Fibroblast of skin of abdomen (primary cell): ENCODE measurements around the gene TTLL10.

Experiments used
- DNase-seq: peaks from one replicate; pipeline ENCODE4 v3.0.0-alpha.2; 2013

TTLL10 gene

DNA sequence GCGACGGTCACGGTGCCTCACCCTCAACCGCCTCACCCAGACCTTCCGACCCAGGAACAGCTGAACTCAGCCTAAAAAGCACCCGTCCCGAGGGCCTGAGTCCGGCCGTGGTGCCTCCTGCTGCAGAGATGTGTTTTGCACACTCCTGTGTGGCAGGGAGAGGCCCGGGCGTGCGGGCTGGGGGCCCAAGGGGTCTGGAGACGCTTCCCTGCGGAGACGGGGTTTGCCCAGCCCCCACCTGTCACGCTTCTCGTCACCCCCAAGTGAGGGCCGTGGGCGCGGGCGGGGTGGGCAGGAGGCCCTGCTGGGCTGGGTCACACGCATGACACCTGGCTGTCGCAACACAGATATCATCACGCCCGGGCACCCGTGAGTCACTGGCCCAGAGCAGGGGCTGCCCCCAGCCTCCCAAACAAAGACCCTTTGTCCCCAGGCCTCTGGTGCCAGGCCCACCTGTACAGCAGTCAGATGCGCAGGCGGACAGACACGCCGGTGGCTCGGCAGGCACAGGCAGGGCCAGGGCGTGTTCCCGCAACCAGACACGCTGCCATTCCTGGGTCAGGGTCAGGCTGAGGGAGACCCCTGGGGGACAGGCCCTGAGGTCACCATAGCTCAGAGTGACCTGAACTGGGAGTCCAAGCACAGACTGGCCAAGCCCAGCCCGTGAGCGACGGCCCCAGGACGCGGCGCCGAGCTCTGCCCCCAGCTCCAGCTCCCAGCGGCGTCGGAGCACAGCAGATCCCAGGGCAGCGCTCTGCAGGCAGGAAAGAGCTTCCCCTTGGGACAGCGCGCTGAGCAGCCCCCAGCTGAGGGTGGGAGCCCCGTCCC lies 64.4 kb downstream of the TTLL10 start:
- no peak for DNase-seq

GRCh38 chr1:1238702-1239178 lies 65.1 kb downstream of the TTLL10 start:
- DNase-seq = no peak

GRCh38 chr1:1239227-1239613 lies 65.5 kb downstream of the TTLL10 start:
- no peak for DNase-seq

GRCh38 chr1:1239614-1240347 lies 66.1 kb downstream of the TTLL10 start:
- DNase-seq = no peak

DNA sequence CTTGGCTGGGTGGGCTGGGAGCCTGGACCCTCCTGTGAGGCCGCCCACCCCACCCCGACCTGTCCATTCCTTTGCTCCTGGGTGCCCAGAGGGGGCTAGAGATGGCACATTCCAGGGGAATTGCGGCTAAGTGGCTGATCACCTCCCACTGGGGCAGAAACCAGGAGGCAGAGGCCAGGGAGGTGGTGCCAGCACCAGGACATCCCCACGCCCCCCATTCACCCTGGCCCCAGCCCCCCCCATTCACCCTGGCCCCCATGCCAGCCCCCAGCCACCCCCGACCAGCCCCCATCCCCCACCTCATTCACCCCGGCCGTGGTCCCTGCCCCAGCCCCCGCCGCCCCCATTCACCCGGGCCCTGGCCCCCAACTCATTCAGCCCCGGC lies 66.7 kb downstream of the TTLL10 start:
- no peak for DNase-seq

DNA sequence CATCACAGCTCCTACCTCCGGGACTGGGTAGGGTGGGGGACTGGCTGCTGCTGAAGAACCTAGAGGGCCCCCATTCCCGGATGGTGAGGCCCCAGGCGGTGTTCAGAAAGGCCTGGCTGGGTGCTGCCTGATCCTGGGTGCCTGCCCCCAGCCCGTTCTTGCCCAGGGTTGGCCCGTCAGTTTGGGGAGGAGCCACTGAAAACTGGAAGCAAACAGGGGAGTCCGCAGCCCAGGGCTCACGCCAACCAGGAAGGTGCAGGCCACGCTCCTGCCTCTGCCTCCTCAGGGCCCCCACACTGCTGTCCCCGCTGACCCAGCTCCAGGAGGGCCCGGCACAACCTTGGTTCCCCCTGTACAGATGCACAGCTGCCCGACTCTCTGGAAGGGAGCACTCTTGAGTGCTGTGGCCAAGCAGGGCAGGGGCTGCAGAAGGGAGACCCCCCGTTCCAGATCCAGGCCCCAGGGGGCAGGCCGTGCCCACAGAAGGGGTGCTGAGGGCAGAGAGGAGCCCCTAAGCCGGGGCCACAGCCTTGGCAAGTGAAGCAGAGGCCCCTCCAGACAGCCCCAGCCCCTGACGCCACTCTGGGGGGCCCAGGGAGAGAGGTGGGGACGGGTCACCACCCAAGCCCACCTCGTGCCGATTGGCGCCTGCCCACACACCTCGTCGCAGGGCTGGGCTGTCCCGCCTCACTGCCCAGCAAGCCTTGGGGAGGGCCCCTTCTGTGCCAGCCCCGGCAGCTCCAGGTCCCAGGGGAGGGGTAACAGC lies 67.3 kb downstream of the TTLL10 start:
- DNase-seq = no peak

DNA sequence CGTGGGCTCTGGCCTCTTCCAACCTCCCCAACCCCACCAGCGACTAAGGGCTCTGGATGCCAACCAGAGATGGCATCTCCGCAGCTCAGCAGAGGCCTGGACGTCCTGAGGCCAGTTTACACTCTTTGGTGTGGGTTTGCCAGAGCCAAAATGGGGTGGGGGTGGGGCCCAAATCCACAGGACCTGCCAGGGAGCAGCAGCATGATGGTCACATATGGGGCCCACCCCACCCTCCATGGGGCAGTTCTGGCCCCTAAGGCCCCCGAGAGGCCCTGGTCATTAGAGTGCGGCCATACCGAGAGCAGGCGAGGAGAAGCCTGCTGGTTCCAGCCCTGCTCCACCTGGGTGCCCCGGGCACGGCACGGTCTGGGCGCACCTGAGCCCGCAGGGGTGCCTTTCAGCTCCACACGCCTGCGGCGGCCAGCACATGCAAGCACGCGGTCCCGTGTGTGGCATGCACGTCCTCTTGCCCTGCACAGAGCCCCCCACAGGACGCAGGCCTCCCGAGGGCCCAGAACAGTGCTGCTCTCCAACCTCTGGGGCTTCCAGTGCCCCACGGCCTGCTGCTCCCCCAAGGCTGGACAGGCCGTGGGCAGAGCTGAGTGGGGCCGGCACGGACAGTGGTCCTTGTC lies 68.0 kb downstream of the TTLL10 start:
- no peak for DNase-seq

- DNase-seq = no peak
These were observed 69.0 kb downstream of the TTLL10 start for GRCh38 chr1:1242461-1243265.

DNA sequence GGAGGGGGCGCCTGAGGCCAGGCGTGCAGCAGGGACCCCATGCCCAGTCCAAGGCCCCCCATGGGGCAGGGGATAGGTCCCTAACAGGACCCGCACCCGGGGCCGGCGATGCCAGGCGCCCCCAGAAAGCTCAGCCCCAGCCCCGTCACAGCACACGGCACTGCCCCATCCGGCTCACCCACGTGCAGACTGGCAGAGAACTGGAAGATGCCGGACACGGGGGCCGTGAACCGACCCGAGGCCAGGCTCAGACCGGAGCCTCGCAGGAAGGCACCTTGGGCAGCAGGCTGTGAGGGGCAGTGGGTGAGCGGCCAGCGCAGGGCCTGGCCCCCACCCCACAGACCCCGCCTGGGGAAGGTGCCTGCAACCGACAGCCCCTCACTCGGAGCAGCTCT lies 69.6 kb downstream of the TTLL10 start:
- no peak for DNase-seq

- DNase-seq = no peak
These were observed 70.1 kb downstream of the TTLL10 start for GRCh38 chr1:1243807-1244191.

- no peak for DNase-seq
These were observed 70.6 kb downstream of the TTLL10 start for GRCh38 chr1:1244192-1244811.

DNA sequence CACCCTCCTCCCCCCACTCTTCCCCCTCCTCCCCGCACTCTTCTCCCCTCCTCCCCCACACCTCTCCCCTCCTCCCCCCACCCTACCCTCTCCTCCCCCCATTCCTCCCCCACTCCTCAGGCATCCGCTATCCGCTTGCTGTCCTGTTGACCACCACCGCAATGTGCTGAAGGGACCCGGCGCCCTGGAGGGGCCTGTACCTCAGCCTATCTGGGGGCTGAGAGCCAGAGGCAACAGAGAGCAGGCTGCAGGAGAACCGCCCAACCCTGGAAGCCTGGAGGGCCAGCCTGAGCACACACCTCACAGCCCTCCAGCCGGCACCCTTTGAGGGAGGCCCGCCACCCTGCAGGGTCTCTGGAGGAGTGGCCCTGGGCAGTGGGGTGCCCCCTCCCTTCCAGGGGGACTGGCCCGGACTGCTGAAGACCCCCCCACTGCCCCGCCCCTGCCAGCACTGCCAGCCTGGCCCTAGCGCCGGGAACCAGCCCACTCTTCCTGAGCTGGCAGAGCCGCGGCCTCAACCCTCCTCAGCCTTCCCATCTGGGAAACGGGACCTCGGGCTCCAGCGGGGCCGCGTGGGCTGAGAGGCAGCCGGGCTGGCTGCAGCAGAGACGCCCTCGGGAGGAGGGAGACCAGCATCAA lies 71.6 kb downstream of the TTLL10 start:
- DNase-seq = no peak

DNA sequence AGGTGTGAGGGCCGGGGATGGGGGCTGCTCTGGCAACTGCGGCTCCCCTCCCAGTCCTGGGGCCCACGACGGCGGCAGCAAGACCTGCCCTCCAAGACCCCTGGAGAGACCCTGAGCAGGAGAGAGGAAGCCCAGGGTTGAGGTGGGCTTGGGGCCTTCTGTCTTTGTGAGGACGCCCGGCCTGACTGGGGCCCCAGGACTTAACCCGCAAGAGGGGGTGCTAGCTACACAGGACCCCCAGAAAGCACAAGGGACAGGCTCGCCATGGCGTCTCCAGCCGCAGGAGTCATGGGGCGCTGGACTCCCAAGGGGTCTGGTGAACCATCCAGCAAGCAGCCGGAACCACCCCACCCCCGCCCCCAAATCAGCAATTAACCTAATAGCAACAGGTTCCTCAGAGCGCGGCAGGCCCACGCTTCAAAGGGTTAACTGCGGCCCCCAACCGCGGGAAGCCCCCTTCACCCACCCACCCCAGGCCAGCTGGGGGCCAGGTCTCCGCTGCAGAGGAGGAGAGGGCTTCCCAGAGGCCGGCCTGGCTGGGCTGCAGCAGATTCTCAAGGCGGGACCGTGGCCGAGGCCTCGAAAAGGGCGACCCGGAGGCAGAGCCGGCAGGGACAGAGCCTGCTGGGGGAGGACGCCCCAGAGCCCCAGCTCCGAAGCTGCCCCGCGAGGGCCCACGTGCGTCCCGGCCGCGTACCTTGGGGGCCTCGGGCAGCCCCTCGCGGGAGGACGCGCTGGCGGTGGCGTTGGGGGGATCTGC lies 72.3 kb downstream of the TTLL10 start:
- DNase-seq = no peak

DNA sequence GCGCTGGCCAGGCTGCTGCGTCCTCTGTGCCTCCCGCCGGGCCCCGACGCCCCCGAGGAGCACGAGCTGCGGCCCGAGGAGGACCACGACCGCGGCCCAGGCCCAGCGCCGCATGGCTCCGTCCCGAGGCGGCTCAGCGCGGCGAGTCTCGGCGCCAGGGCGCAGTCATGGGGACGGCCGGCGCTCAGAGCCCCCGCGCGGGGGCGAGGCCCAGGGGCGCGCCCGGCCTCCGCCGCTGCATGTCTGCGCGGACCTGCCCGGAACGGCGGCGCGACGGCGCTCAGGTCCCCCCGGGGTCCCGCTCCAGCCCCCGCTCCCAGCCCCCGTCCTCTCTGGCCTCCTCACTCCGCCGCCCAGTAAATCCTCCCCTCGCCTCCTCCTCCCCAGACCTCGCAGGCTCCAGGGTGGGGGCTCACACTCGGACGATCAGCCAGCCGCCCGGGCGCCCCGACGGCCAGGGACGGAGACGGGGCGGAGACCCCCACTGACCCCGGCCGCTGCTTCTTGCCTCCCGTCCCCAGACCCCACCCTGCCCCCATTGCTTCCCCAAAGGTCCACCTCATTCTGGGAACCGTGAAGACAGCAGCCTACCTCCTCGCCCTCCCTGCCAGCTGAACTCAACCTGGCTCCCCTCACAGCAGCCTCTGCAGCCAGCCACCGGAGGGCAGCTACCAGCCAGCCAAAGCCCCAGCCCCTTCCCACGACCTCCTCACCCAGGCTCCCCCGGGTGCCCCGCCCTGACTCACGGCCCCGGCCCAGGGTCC lies 73.1 kb downstream of the TTLL10 start, which contains the start of gene C1QTNF12:
Gene C1QTNF12 (minus strand): TSS at position 146 of the 764 bp plus-strand sequence. CDS start 32 bp downstream, at position 114.
- no peak for DNase-seq

DNA sequence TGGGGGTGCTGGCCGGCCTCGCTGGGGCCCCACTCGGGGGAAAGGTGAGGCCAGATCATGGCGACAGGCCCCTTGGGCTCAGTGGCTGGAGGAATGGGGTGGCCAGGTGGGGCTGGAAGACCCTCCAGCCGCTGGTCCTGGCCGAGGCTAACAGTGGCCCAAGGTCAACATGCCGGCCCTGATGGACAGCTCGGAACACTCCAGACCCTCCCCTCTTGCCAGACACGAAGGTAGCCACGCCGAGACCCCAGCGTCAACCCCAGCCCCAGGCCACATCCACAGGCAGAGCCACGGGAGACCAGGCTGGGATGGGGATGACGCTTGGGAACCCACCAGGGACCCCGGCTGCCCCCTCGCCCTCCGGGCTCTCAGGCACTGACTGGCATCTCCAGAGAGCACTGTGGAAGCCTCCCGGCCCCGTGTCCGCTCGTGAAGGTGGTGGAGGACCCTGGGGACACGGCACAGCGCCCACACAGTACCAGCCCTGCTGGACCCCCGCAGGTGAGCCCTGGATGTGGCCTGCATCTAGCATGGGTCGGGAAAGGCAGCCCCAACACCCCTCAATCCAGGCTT lies 73.7 kb downstream of the TTLL10 start:
- no peak for DNase-seq
